Measurements from ENCODE around the gene ZFHX2. TPM values are rescaled to one million over a fixed set of nuclear protein-coding genes. Genes with fewer than 3 reads are reported as not detected.

The ZFHX2 gene
- total and polyA plus RNA-seq, 2 of the 13 experiments (the other 11 are each of a cell fraction or from before 2014, with no cell fraction given), result 0.17 to 0.44 TPM

GRCh38 chr14:23483236-23483854 is 68.2 kb downstream of the ZFHX2 start (continued):
- TF ChIP-seq KIAA2018 (CRISPR knock-in tag; IDR thresholded peaks at IDR 0.05; ENCODE audit: borderline replicate concordance) (no peak), FOXC1 (CRISPR knock-in tag; IDR thresholded peaks at IDR 0.05; ENCODE audit: borderline replicate concordance) (no peak), ZBTB40 (IDR thresholded peaks at IDR 0.05) (no peak), ZBTB40 (CRISPR knock-in tag; IDR thresholded peaks at IDR 0.05) (no peak), ZNF333 (CRISPR knock-in tag; IDR thresholded peaks at IDR 0.05; ENCODE audit: borderline replicate concordance) (no peak), SP2 (CRISPR knock-in tag; IDR thresholded peaks at IDR 0.05) (0 out of 2 replicates have a peak, but pooled peaks have one; percentile 21), MYC (CRISPR knock-in tag; IDR thresholded peaks at IDR 0.05; ENCODE audit: borderline replicate concordance) (no peak), SP1 (IDR thresholded peaks at IDR 0.05) (no peak), SP1 (CRISPR knock-in tag; IDR thresholded peaks at IDR 0.05) (no peak), ZNF556 (CRISPR knock-in tag; IDR thresholded peaks at IDR 0.05; ENCODE audit: borderline replicate concordance) (no peak)

All from HepG2 (cell line).